Fibroblast of mammary gland (primary cell): ENCODE measurements around the gene CALCA.

ENCODE experiments used
- DNase-seq: peaks from one replicate; pipeline ENCODE4 v3.0.0-alpha.2; 2010; ENCODE audit warnings: low read depth
- H3K4me3 ChIP-seq: 2 replicates; pipeline ENCODE4 v1.5.1; 2011; ENCODE audit warnings: low read depth, mild to moderate bottlenecking, low read length, moderate library complexity; ENCODE audit not compliant: control insufficient read depth
- CTCF ChIP-seq: conservative IDR thresholded peaks from 2 replicates; pipeline ENCODE4 v1.5.1; 2011; ENCODE audit warnings: low read depth, low read length, inconsistent platforms; ENCODE audit not compliant: control insufficient read depth, insufficient read depth

Gene CALCA

GRCh38 chr11:14969901-14970323 is 2.2 kb downstream of the CALCA start:
- peak; percentile 60 for TF ChIP-seq CTCF
- DNase-seq = peak; percentile 23

GRCh38 chr11:14967581-14968243 is 4.4 kb downstream of the CALCA start:
- no peak overlapping the region for H3K4me3 ChIP-seq
- TF ChIP-seq CTCF = no peak
- no peak for DNase-seq

More at GRCh38 chr11:14969901-14970323, 2.2 kb downstream of the CALCA start:
- no peak overlapping the region for H3K4me3 ChIP-seq

DNA sequence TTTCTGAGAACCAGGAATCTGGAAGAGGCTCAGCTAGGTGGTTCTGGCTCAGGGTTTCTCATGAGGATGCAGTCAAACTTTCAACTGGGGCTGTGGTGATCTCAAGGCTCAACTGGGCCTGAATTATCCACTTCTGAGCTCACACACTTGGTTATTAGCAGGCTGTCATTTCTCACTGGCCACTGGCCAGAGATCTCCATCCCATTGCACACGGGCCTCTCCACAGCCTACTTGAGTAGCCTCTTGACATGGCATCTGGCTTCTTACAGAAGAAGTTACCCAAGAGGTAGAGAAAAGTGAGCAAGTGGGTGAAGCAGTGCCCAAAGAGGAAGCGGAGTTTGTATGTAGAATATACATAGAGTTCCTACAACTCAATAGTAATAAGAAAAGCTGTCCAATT is 16.0 kb downstream of the CALCA start:
- H3K4me3 ChIP-seq = no peak overlapping the region
- no peak for DNase-seq
- no peak for TF ChIP-seq CTCF

DNA sequence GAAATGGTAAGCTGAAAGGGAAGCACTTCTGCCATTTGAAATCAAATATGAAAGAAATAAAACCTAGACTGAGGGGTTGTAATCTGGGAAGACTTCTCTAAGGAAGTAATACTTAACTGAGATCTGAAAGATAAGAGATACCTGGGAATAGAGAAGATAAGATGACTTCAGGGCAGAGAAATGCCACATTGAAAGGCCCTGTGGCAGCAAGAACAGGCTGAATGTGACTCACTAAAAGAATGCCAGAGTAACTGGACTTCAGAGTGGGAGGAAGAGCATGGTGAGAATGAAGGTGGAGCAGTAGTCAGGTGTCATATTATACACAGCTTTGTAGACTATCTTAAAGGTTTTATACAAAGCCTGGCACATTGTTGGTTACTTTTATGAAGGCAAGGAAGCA is 17.6 kb downstream of the CALCA start:
- DNase-seq = no peak
- TF ChIP-seq CTCF = no peak

GRCh38 chr11:14953904-14954303 is 18.2 kb downstream of the CALCA start:
- no peak overlapping the region for H3K4me3 ChIP-seq
- no peak for DNase-seq
- no peak for TF ChIP-seq CTCF

More for the DNA sequence above, 17.6 kb downstream of the CALCA start:
- H3K4me3 ChIP-seq = no peak overlapping the region

DNA sequence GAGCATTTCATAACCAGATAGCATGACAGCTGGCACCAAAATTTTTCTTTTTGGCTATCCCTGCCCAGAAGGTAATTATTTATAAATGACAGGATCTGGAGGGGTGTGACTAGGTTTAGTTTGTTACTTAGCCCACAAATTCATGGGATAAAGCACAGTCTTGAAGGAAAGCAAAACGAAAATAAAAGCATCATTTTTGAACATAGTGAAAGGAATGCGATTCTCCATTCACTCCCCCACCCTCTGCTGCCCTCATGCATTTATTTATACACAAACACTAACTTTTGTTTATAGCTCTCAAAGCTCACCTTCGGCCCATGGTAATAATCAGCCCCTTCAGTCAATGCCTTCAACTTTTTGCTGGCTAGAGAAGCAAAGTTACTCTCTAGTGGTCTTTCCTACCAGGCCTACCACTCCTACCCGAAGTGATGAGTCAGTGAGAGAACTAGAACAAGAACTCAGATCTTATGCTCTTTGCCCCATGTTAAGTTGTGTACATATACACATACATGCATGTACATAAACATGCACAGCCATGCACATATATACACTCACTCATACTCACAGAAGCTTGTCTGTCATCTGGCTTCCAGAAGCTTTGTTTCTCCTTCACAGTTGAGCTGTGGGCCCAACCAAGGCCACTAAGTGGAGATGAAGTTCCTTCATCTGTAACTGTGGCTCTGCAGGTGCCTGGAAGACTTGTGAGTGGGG is 22.6 kb downstream of the CALCA start:
- H3K4me3 ChIP-seq = no peak overlapping the region
- TF ChIP-seq CTCF = no peak
- DNase-seq = no peak
